Lower leg skin (tissue), 4 donors: ENCODE data around the gene TSPY9. TPM values are rescaled to one million over a fixed set of nuclear protein-coding genes. Genes with fewer than 3 reads are reported as not detected.
A peak's percentile ranks its signal among the peaks of the same experiment; 100 is the strongest.
"Not testable (repeated sequence)": the region's sequence is repeated elsewhere in the genome, so short reads cannot be mapped to it uniquely, and the experiment has no call there.

ENCODE experiments used
- DNase-seq, 2 donors: peaks; one replicate each; pipeline ENCODE4 v3.0.0-alpha.2; 2019; ENCODE audit warnings: low spot score in 2 of 2
- H3K4me3 ChIP-seq: fragments of 200-600 bp; sonication (generic); 2 replicates; pipeline ENCODE4 v1.5.1; 2017; ENCODE audit warnings: mild to moderate bottlenecking, low read depth; ENCODE audit not compliant: poor library complexity, severe bottlenecking
- whole genome bisulfite sequencing, 2 donors: methylation state at CpG; one replicate each; pipeline ENCODE4 v1.1.5; 2018; 5-methylcytosine and 5-hydroxymethylcytosine counted together
- intact Hi-C: fragments of 100-400 bp; cut with DNase I; formaldehyde crosslinking; loops from one replicate; pipeline ENCODE4 v1.15.0; 2023; ENCODE audit warnings: low total_unique reads
- total RNA-seq, 4 donors: library from RNA; depleted of rRNA; stranded (reverse); fragments of >200 nt; gene quantifications; one replicate each; pipeline ENCODE4 v1.1.0, GENCODE V29; 2016

Gene TSPY9, protein sequence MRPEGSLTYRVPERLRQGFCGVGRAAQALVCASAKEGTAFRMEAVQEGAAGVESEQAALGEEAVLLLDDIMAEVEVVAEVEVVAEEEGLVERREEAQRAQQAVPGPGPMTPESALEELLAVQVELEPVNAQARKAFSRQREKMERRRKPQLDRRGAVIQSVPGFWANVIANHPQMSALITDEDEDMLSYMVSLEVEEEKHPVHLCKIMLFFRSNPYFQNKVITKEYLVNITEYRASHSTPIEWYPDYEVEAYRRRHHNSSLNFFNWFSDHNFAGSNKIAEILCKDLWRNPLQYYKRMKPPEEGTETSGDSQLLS
- not detected for total RNA-seq

DNA sequence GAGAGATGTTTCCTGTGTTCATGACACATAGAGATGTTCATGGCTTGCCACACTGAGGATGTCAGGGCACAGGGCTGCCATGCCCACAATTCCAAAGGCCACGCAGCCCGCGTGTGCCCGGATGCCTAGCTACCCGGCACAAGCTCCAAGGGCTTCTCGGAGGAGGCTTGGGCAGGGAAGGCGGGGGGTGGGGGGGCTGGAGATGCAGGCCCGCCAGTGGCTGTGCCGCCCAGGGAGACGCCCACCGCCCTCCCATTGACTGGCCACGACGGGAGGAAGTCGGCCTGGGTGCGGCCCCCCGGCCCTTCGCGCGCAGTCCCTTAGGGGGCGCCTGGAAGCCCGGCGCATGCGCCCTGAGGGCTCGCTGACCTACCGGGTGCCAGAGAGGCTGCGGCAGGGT is at the start of gene TSPY9:
TSPY9 (plus strand) TSS at position 301 of the 400 bp plus-strand sequence; CDS start at position 347, 46 bp downstream.
- DNase-seq, H3K4me3 ChIP-seq, intact Hi-C loops: not testable (repeated sequence)
- no CpG with 5 or more reads among the region's 26 CpGs for WGBS, 2 donors

DNA sequence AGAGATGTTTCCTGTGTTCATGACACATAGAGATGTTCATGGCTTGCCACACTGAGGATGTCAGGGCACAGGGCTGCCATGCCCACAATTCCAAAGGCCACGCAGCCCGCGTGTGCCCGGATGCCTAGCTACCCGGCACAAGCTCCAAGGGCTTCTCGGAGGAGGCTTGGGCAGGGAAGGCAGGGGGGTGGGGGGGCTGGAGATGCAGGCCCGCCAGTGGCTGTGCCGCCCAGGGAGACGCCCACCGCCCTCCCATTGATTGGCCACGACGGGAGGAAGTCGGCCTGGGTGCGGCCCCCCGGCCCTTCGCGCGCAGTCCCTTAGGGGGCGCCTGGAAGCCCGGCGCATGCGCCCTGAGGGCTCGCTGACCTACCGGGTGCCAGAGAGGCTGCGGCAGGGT is 20.4 kb upstream of the TSPY9 start, which contains the start of gene TSPY1:
TSPY1 (plus strand) TSS at position 301 of the 400 bp plus-strand sequence; CDS start at position 347, 46 bp downstream.
- DNase-seq, intact Hi-C loops, H3K4me3 ChIP-seq: not testable (repeated sequence)
- WGBS, 2 donors, result no CpG with 5 or more reads among the region's 25 CpGs

DNA sequence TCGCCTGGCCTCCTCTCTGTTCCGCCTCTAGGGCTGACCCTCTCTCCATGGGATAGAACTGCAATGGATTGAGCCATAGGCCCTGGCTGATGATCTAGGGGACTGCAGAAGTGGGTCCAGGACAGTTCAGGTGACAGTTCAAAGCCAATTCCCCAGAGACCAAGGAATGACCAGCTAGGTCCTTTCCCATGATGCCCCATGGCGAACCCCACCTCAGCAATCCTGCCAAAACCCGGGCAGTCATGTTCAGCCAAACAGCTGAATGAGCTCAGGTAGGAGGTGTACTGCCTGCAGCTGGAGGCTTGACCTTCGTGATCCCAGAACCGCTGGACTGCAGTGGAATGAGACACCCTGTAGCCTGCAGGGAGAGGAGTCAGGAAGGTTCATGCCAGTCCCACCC is 17.3 kb downstream of the TSPY9 start:
- intact Hi-C loops, H3K4me3 ChIP-seq: not testable (repeated sequence)
- DNase-seq, result peak in 1 of 2 donors; percentile 12
- WGBS, 2 donors, result 69% methylated on average over 2 of the region's 6 CpGs; no CpG with 5 or more reads in 1 of the 2 donors

DNA sequence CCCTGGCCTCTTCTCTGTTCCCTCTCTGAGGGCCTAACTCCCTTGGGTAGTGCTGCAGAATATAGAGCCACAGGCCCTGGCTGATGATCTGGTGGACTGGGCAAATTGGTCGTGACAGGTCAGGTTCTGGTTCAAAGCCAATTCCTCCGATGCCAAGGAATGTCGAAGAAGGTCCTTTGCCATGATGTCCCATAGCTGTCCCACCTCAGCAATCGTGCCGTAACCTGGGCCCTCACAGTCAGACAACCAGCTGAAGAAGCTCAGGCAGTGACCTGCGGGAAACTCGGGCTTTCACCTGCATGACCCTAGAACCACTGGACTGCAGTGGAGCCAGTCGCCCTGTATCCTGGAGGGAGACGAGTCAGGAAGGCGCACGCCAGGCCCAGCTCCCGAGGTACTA is 29.2 kb downstream of the TSPY9 start:
- 84% methylated on average over 5 of the region's 12 CpGs; no CpG with 5 or more reads in 1 of the 2 donors for WGBS, 2 donors
- DNase-seq, intact Hi-C loops: not testable (repeated sequence)

DNA sequence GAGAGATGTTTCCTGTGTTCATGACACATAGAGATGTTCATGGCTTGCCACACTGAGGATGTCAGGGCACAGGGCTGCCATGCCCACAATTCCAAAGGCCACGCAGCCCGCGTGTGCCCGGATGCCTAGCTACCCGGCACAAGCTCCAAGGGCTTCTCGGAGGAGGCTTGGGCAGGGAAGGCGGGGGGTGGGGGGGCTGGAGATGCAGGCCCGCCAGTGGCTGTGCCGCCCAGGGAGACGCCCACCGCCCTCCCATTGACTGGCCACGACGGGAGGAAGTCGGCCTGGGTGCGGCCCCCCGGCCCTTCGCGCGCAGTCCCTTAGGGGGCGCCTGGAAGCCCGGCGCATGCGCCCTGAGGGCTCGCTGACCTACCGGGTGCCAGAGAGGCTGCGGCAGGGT is 40.5 kb downstream of the TSPY9 start, which contains the start of gene TSPY10:
TSPY10 (plus strand) TSS at position 301 of the 400 bp plus-strand sequence; CDS start at position 347, 46 bp downstream.
- DNase-seq, intact Hi-C loops, H3K4me3 ChIP-seq: not testable (repeated sequence)
- no CpG with 5 or more reads among the region's 26 CpGs for WGBS, 2 donors

More for the DNA sequence above, 29.2 kb downstream of the TSPY9 start:
- H3K4me3 ChIP-seq, result not testable (repeated sequence)

Other genes with a start within 250 kb of the TSPY9 start
- gene TSPY4, start 149.8 kb upstream of the TSPY9 start, total RNA-seq, result not detected
- not detected for gene TSPY8, start 129.5 kb upstream of the TSPY9 start, total RNA-seq
- gene TSPY3, start 88.8 kb upstream of the TSPY9 start, total RNA-seq, result not detected
- gene TSPY1, start 20.3 kb upstream of the TSPY9 start, total RNA-seq, result not detected
- not detected for gene TSPY10, start 40.6 kb downstream of the TSPY9 start, total RNA-seq